NCI-H446 treated with DMSO at 0.1 percent for 48 hours (cell line): ENCODE results near the gene ULBP2.
"Not testable (repeated sequence)": the region's sequence is repeated elsewhere in the genome, so short reads cannot be mapped to it uniquely, and the experiment has no call there.

ENCODE experiments used
- DNase-seq: peaks from one replicate; lab custom pipeline; 2025; lab: John Stamatoyannopoulos, UW

Gene ULBP2

GRCh38 chr6:149927025-149927424 is 14.8 kb upstream of the ULBP2 start:
- not testable (repeated sequence) for DNase-seq

DNA sequence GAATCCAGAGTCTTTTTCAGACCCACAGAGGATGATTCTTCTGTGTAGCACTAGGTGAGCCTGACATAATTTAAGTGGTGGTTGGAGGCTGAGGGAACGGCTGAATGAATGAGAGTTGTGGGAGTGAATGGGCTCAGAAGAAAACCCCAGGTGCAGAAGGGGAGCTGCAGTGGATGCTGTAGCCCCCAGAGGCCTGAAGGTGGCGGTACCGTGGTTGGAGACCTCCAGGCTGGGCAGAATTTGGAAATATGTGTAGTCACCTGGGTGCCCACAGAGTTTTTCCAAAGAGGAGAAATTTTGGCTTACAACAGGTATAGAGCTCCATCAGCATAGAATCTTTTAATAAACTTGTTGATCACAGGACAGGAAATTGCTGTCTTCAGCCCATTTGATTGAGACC is 12.4 kb upstream of the ULBP2 start:
- no peak for DNase-seq

GRCh38 chr6:149931501-149931900 is 10.3 kb upstream of the ULBP2 start:
- no peak for DNase-seq

- DNase-seq = no peak
Measured at GRCh38 chr6:149933036-149933435, 8.8 kb upstream of the ULBP2 start.

GRCh38 chr6:149933461-149933860 is 8.4 kb upstream of the ULBP2 start:
- DNase-seq = no peak

GRCh38 chr6:149934249-149935156 is 7.3 kb upstream of the ULBP2 start:
- no peak for DNase-seq

DNA sequence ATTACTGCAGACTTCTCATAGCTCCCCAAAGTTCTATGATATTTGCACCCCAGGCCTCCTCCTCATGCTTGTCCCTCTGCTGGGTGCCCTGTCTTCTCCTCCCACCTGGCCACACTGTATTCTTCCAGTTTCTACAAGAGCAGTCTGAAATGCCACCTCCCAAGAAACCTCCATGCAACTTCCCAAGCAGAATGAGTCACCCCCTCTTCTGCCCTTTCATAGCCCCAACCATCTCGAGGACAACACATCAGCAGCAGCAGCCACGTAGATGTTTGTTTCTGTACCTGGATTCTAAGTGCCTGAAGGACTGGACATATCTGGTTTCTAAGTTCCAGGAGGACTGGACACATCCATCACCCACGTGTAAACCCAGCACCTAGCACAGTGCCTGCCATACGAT is 6.6 kb upstream of the ULBP2 start:
- no peak for DNase-seq

GRCh38 chr6:149935668-149936067 is 6.1 kb upstream of the ULBP2 start:
- DNase-seq = no peak

DNA sequence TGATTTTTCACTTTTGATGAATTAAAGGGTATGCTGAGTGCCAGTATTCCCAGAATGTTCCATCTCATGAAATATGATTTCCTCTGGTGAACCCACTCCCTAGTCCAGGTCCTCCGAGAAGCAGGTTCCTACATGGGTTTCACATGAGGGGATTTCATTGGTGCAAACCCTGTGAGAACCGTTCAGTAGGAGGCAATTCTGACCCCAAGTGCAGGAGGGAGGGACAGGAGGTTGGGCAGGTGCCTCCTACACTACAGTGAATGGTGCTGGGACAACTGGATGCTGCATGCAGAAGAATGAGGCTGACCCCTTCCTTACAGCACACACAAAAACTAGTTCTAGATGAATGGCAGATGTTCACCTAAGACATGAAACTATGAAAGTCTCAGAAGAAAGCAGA is 5.1 kb upstream of the ULBP2 start:
- DNase-seq = no peak

DNA sequence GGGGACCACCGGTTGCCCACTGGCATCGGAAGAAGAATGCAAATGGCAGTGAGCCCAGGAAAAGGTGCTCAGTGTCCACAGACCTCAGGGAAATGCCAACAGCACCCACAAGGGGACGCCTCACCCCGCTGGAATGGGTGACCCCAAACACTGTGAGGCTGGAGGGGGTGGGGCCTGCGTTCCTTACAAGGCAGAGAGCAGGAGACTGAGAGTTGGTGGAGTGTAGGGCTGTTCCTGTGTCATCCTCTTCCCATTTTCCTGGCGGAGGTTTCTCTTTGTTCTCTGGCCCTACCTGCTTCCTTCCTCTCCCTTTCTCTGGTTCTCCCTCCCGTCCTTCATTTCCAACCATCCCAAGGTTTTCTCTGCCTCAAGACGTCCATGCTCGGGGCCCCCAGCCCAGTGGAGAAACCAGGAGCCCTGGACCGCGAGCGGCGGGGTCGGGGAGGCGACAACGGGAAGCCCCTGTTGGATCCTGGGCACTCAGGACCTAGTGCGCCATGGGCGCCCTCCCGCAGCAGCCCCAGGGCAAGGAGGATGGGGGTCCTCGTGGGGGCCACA is 3.7 kb upstream of the ULBP2 start:
- DNase-seq = not testable (repeated sequence)

- DNase-seq = no peak
Measured at GRCh38 chr6:149938571-149939355, 3.1 kb upstream of the ULBP2 start.

- no peak for DNase-seq
Measured at GRCh38 chr6:149939356-149939648, 2.5 kb upstream of the ULBP2 start.

DNA sequence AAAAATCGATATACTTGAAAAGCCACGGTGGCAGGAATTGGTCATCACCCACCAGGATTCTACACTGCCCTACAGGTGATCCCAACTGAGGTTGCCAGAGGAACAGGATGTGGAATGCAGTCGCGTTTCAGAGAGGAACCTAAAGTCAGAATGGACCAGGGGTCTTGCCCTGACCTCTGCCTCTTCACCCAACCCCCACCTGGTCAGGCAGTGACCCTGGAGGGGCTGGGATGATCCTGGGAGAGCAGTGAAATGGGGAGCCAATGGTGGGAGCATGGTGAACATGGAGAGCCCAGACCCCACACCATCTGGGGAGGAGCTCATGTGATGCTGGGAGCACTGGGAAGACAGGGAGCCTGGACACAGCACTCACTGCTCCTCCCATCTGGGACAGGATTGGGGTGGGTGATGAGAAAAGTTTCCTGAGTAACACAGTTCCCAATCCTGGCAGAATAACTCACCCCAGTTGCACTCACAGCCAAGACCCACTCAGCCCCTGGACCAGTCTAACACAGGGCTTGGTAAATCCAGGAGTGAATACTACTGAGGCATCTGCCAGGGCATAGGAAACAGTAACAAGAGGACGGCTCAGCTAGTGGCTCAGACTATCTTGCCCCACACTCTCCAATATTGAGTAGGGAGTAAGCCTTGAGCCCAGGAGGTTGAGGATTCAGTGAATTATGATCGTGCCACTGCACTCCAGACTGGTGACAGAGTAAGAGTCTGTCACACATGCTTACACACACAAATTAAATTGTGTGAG is 1.7 kb upstream of the ULBP2 start:
- no peak for DNase-seq

GRCh38 chr6:149940672-149940982 is 1.2 kb upstream of the ULBP2 start:
- no peak for DNase-seq

DNA sequence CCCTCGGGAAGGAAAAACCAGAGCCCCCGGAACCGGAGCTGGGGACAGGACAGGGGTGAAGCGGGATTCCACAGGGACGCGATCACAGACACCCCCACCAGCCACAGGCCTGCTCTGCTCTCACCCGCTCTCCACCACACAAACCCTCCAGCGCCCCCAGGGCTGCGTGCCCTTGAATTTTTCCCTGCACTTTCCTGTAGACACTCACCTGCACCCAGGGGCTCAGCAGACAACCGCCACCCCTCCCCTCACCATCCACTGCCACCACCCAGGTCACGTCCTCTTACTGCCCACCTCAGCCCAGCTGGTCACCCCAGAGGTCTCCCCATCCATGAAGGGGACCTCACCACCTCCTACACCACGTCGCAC is 631 bp downstream of the ULBP2 start:
- DNase-seq = no peak

DNA sequence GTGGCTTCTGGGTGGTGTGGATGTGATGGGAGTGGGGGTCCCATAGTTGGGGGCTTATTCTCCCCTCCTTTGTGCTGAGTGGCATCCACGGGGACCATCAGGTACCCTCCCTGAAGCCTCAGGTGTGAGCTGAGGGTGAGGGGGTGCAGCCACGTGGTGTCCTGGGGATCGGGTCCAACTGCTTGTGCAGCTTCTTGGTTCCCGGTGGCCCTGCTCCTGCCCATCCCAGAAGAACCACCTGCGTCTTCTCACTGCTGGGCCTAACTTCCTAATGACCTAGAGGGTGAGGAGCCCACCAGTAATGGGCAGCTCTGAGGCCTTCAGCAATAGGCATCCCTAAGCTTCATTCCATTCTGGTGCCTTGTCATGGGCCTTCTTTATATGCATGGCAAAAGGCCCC is 1.5 kb downstream of the ULBP2 start:
- DNase-seq = not testable (repeated sequence)

DNA sequence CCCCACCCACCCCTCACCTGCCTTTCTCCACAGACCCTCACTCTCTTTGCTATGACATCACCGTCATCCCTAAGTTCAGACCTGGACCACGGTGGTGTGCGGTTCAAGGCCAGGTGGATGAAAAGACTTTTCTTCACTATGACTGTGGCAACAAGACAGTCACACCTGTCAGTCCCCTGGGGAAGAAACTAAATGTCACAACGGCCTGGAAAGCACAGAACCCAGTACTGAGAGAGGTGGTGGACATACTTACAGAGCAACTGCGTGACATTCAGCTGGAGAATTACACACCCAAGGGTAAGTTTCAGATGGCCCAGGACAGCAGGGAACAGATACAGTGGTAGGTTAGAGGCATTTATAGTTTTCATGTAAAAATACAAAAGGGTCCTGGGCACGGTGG is 3.5 kb downstream of the ULBP2 start:
- not testable (repeated sequence) for DNase-seq

GRCh38 chr6:149946631-149947030 is 4.8 kb downstream of the ULBP2 start:
- DNase-seq = not testable (repeated sequence)

DNA sequence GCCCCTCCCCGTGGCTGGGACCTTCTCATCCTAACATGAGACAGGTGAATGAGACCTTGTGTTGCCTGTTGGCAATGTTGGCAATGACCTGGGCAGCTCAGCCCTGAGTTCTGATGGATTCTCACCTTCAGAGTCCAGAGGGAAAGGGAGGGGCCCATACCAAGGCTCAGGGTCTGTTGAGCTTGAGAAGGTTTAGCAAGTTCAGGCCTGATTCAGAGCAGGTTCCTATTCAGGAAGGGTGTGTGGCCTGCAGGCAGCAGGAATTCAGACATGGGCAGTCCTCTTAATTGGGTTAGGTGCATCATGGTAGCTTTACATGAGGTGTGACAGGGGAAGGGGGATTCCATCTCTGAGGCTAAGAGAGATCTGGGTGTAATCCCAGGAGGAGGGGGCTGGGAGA is 5.7 kb downstream of the ULBP2 start:
- DNase-seq = not testable (repeated sequence)

DNA sequence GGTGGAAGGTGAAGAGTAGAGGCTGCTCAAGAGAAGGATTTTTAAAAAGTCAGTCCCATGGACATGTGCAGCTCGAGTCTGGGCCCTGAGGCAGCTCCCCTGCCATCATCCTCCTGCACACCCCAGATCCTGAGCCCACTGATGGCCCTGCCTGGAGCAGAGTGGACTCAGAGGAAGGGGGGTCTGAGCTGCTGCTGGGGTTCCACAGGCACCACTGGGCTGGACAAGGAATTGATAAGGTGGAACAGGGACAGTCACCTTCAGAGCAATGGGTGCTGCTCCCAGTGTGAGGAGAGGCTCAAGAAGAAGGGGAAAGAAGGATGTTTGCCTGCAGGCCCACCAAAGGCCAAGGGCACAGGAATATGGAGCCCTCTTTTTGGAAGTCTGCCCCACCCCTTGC is 6.2 kb downstream of the ULBP2 start:
- no peak for DNase-seq

GRCh38 chr6:149948616-149949015 is 6.8 kb downstream of the ULBP2 start:
- DNase-seq = no peak

DNA sequence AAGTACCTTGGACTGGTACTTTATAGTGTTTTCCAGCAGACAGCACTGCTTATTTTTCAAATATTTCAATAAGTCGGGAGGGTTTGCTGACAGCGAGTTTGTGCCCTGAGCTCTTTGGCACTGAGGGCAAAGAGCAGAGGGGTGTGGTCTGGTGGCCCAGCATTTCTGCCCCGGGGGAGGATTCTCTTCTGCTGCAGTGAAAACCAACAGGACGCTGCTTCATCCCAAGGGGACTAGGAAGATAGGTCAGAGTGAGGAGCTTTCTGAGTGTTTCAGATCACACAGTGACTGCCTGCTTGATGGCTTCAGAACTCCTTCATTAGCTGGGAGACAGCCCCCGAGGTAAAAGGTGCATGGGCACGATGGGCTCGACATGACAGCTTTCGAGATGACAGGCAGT is 8.6 kb downstream of the ULBP2 start:
- DNase-seq = no peak

DNA sequence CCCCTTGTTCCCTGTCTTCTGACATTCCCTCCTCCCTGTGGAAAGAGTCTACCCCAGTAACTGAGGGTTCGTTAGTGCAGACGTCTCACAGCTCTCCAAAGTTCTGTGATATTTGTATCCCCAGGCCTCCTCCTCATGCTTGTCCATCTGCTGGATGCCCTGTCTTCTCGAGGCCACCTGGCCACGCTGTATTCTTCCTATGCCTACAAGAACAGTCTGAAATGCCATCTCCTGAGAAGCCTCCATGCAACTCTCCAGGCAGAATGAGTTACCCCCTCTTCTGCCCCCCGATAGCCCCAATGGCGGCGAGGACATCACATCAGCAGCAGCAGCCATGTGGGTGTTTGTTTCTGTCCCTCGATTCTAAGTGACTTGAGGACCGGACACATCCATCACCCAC is 9.3 kb downstream of the ULBP2 start:
- DNase-seq = no peak
